Omental fat pad (tissue), 4 donors: Measurements from ENCODE around the gene EPG5. TPM values are rescaled to one million over a fixed set of nuclear protein-coding genes. Genes with fewer than 3 reads are reported as not detected.

Source experiments
- ATAC-seq: fragments of 150-250 bp; one replicate; pipeline ENCODE4 v1.9.1; 2016; ENCODE audit warnings: mild to moderate bottlenecking, moderate library complexity; ENCODE audit not compliant: low FRiP score
- DNase-seq: peaks from one replicate; pipeline ENCODE4 v3.0.0-alpha.2; 2019; ENCODE audit warnings: low spot score
- total RNA-seq, 4 donors: library from RNA; depleted of rRNA; stranded (reverse); fragments of >200 nt; gene quantifications; one replicate each; pipeline ENCODE4 v1.1.0, GENCODE V29; 2016
- TF ChIP-seq, protein P1 (sequence below), 3 donors: fragments of 450-650 bp; IDR thresholded peaks; one replicate each; pipeline ENCODE4 v1.5.1; 2016 to 2017; ENCODE audit warnings: antibody characterized with exemption in 3 of 3, mild to moderate bottlenecking in 3 of 3, moderate library complexity in 2 of 3

Gene EPG5
- total RNA-seq, 4 donors from 2014 or later: 24.9 to 43.7 (median 26.2) TPM

DNA sequence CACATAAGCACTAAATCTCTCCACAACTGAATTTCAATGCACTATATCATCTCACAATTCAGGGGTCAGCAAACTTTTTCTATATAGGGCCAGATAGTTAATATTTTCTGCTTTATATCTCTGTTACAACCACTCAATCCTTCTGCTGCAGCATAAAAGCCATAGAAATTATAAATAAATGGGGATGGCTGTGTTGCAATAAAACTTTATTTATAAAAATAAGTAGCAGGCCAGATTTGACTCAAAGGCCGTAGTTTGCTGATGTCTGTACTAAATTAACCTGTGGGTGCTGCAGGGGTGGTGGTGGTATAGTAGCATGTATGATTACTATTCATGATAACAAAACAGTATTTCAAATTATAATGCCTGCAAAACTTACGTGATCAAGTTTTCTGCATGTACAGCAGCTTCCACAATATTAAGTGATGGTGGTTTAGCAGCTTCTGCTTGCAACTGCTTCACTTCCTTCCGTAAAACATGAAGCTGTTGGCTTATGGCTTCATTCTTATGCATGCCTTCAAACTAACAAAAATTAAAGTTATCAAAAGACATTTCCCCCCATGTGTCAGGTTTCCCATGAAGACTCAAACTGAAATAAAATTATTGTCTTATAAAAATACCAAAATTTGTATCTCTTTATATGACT, 77.6 kb downstream of the EPG5 start:
- DNase-seq (no peak), ATAC-seq (no peak)
- TF ChIP-seq, protein P1, sequence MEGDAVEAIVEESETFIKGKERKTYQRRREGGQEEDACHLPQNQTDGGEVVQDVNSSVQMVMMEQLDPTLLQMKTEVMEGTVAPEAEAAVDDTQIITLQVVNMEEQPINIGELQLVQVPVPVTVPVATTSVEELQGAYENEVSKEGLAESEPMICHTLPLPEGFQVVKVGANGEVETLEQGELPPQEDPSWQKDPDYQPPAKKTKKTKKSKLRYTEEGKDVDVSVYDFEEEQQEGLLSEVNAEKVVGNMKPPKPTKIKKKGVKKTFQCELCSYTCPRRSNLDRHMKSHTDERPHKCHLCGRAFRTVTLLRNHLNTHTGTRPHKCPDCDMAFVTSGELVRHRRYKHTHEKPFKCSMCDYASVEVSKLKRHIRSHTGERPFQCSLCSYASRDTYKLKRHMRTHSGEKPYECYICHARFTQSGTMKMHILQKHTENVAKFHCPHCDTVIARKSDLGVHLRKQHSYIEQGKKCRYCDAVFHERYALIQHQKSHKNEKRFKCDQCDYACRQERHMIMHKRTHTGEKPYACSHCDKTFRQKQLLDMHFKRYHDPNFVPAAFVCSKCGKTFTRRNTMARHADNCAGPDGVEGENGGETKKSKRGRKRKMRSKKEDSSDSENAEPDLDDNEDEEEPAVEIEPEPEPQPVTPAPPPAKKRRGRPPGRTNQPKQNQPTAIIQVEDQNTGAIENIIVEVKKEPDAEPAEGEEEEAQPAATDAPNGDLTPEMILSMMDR (IDR thresholded peaks at IDR 0.05): no peak

DNA sequence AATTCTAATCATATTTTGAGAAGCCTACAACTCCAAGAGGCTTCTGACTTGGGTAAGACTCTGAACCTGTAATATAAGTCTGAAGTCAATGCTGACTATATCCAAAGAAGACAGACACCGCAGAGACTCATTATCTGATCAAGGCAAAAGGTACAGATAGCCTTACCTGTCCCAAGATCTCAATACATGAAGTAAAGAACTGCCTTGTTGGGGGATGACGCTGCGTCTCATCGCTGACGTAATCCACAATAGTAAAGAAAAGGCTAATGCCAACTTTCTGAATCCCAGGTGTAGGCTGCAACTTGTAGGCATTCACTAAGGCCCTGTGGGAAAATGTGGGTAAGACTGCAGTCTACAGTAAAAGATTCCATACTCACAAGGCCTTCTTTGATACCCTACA, 79.5 kb downstream of the EPG5 start:
- TF ChIP-seq, protein P1 (IDR thresholded peaks at IDR 0.05): no peak
- no peak for DNase-seq
- ATAC-seq: no peak

DNA sequence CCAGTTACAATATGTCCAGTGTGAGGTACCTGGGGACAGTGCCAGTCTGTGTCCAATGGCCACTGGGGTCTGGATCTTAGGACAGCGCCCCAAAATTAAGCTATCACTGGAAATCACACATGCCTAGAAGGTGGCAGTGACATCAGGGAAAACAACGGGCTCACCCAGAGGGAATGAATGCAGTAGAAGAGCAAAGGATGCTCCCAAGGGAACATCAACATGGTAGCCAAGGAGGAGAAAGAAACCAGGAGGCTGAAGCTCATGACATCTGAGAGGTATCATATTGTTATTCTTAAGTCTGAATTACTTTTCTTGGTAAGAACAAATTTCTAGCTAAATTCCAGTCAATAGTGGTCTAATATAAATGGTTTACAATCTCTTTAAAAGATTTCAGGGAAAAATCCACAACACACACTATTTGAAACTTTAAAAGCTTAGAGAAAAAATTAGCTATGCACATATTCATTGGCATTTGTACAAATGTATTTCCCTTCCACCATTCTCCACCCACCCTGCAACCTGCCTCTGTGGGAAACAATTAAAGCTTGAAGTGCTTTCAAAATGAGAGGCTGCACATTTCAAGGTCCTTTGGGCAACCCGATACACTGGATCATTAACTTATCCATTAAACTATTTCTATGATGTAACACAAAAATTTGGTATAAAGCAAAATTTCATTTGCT, 86.1 kb downstream of the EPG5 start:
- DNase-seq: no peak
- ATAC-seq: no peak
- TF ChIP-seq, protein P1 (IDR thresholded peaks at IDR 0.05): no peak

DNA sequence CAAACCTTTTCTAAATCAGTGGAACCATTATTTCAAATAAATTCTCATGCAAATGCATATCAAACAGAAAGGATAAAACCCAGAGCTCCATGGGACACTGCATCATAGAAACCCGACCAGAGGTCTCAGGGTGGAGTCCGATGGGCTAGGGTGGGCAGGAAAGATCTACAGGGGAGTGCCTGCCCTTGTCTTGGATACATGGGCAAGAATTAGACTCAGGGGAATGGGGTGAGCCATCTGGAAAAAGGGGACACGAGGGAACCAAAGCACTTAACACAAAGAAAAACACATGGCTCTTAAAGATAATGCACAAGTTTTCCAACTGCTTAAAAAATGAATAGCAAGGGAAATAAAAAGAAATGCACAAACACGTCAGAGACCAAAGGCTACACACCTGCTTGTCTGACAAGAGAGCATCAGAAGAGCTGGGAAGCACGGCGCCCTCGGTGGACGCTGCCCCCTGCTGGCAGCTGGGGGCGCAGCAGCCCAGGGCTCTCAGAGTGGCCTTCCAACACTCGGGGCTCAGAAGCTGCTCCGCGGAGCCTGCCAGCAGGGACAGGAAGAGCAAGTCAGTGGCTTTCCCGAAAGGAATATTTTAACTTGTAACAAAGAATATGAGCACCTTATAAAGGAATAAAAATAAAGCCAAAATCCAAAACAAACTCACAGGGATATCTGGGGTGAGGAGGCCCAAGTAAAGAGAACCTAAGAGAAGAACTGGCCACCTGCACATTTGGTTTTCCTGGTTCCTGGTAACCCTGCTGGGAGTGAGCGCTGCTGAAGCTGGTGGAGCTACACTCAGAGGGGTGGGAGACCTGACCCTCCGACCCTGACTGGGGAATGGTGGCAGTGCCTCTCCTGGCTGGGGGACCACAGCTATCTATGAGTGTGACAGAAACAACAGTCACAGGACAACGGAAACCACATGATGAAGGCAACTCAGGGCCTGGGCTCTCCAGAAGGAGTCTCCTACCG, 87.2 kb downstream of the EPG5 start:
- DNase-seq (peak; percentile 39), ATAC-seq (peak; percentile 87)
- TF ChIP-seq, protein P1 (IDR thresholded peaks at IDR 0.05): peak in 1 of 3 donors; percentile 78

DNA sequence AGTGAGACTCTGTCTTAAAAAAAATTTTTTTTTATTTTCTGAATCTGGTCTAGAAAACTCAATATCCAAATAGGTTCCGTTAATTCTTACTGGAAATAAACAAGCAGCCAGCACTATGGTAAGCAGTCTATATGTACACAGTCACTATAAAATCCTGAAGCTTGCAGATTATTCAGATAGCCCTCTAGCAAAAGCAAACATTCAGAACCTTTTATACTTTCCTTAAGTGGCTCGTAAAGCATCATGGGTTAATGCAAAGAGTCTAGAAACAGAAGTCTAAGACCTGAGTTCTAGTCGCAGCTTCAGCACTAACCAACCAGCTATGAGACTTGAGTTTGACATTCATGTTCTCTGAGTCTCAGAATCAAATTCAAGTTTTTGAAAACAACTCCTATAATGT, 89.7 kb downstream of the EPG5 start:
- DNase-seq (no peak), ATAC-seq (no peak)
- TF ChIP-seq, protein P1 (IDR thresholded peaks at IDR 0.05): no peak

DNA sequence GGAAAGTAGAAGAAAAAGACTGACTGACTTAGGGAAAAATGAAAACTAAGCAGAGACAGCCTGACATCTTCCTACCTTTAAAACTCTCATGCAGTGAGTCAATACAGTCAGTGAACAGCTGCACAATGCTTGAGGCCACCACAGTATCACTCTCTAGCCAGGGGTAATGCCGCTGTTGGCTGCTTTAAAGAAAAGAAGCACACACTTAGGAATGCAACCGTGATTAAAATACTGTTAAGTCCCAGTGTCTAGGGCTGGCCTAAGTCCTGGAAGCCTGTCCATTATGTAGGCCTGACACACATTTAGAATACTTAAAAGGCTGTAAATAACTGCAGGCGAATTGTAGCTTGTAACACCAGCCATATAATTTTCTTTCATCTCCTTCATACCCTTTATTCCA, 91.0 kb downstream of the EPG5 start:
- DNase-seq (no peak), ATAC-seq (no peak)
- TF ChIP-seq, protein P1 (IDR thresholded peaks at IDR 0.05): no peak
